ENCODE data around the gene GRIN1. TPM values are rescaled to one million over a fixed set of nuclear protein-coding genes. Genes with fewer than 3 reads are reported as not detected.

GRIN1 gene
- total and polyA plus RNA-seq, 2 of the 8 experiments (the other 6 are each of a cell fraction or from before 2014, with no cell fraction given) = 0.48 to 2.1 TPM

- no peak overlapping the region for H3K14ac ChIP-seq (ENCODE audit: insufficient read length)
- H2AFZ ChIP-seq (ENCODE audit: low read length) = no peak overlapping the region
- H3K23ac ChIP-seq (ENCODE audit: insufficient read length) = no peak overlapping the region
- no peaks in the 10 kb centered on the region for H3K79me2 ChIP-seq (ENCODE audit: control insufficient read depth in 1 of 2, insufficient read depth in 2 of 2, low read length in 2 of 2)
- no peak overlapping the region for H2BK120ac ChIP-seq (replicated peaks; ENCODE audit: low read depth, low read length)
- H3K4ac ChIP-seq (replicated peaks; ENCODE audit: insufficient read length, low read depth, low read length) = no peak overlapping the region
- no peak overlapping the region for H3K18ac ChIP-seq (ENCODE audit: extremely low read depth, low read length)
- H2BK15ac ChIP-seq (ENCODE audit: low read length) = no peak overlapping the region
- no peaks in the 10 kb centered on the region for H3K9me3 ChIP-seq (ENCODE audit: insufficient read depth in 2 of 2, low read depth in 1 of 2, low read length in 1 of 2)
- POLR2A ChIA-PET (ENCODE audit: partially characterized antibody) = no interaction called here
- H4K91ac ChIP-seq (replicated peaks; ENCODE audit: insufficient read length, low read length) = no peak overlapping the region
- TF ChIP-seq MAX (IDR thresholded peaks at IDR 0.05) (no peak), CHD1 (IDR thresholded peaks at IDR 0.05; ENCODE audit: low read depth, low read length) (no peak)
- H3K9ac ChIP-seq (replicated peaks in 1 of 4; ENCODE audit: extremely low read depth in 1 of 4, low read depth in 3 of 4, low read length in 3 of 4) = no peak overlapping the region
- no peak overlapping the region for H3K56ac ChIP-seq (replicated peaks; ENCODE audit: insufficient read length, low read depth, low read length)
- peaks cover 0 to 23% of the 10 kb centered on the region in 2 experiments for H4K20me1 ChIP-seq (replicated peaks in 1 of 2; ENCODE audit: control insufficient read depth in 1 of 2, insufficient read depth in 2 of 2, low read length in 2 of 2)
- H3K79me1 ChIP-seq (ENCODE audit: low read depth, low read length) = no peaks in the 10 kb centered on the region; the same call in 1 of the 2 replicates
- no peak overlapping the region for H3K4me3 ChIP-seq (ENCODE audit: extremely low read depth in 1 of 4, insufficient read depth in 2 of 4, low read depth in 3 of 4, low read length in 4 of 4)
- 75% methylated on average over 15 of the region's 17 CpGs; no CpG with 5 or more reads in 1 of the 2 experiments for WGBS, 2 experiments (ENCODE audit: extremely low coverage in 1 of 2, insufficient coverage in 1 of 2, insufficient read length in 1 of 2, insufficient replicate concordance in 2 of 2, low coverage in 1 of 2, low lambda C conversion rate in 2 of 2, missing lambda C conversion rate in 1 of 2)
- no peak overlapping the region for H2BK5ac ChIP-seq (ENCODE audit: low read depth, low read length)
- H3K36me3 ChIP-seq (ENCODE audit: control insufficient read depth in 2 of 4, insufficient read depth in 4 of 4, low read length in 3 of 4) = no peaks in the 10 kb centered on the region
- H4K8ac ChIP-seq (ENCODE audit: extremely low read depth, insufficient read depth, low read length) = no peak overlapping the region
- no peak overlapping the region; a peak in 1 of 4 replicates for H3K4me2 ChIP-seq (ENCODE audit: insufficient read depth in 1 of 2, low read depth in 2 of 2, low read length in 2 of 2)
- no peak overlapping the region for H2BK12ac ChIP-seq (ENCODE audit: low read depth, low read length)
- H3K4me1 ChIP-seq (replicated peaks in 1 of 4; ENCODE audit: control insufficient read depth in 3 of 4, insufficient read depth in 4 of 4, low read length in 3 of 4) = peaks cover 0 to 13% (median 12%) of the 10 kb centered on the region in 4 experiments; a peak in 6 of 7 replicates
- CTCF ChIA-PET (ENCODE audit: partially characterized antibody) = interaction anchor here (0.8 kb wide), 1 partner anchor 15 kb away, joined by 5 read pairs; no protein-coding TSS in a partner anchor
- FAIRE-seq (no peak), DNase-seq (ENCODE audit: low read depth in 1 of 2, low spot score in 2 of 2) (no peak)
- no peak overlapping the region for H3K27ac ChIP-seq (ENCODE audit: low read depth, low read length)
- no peak overlapping the region for H4K5ac ChIP-seq (ENCODE audit: insufficient read length, low read depth, low read length)
- H3K23me2 ChIP-seq (ENCODE audit: low read depth, low read length) = peaks cover 10% of the 10 kb centered on the region; the same call in 1 of the 2 replicates
- H3K27me3 ChIP-seq (replicated peaks in 1 of 4; ENCODE audit: control insufficient read depth in 3 of 4, extremely low read depth in 1 of 4, insufficient read depth in 3 of 4, low read length in 3 of 4) = peaks cover 56 to 96% (median 91%) of the 10 kb centered on the region in 4 experiments
- no peak overlapping the region for H2AK5ac ChIP-seq (ENCODE audit: low read depth, low read length)
- no peak overlapping the region for H2BK20ac ChIP-seq (ENCODE audit: low read length)
Observed at GRCh38 chr9:137160054-137160425, 21.1 kb downstream of the GRIN1 start.

Measured in H1 (cell line).